ENCODE data around the gene RPN2. TPM values are rescaled to one million over a fixed set of nuclear protein-coding genes. Genes with fewer than 3 reads are reported as not detected.

RPN2 gene
- total and polyA plus RNA-seq, 2 donors (not counting 3 experiments of a cell fraction or from before 2014, with no cell fraction given): 283 to 530 TPM

GRCh38 chr20:37257530-37257929 is 78.4 kb downstream of the RPN2 start:
- ChIA-PET POLR2A (no interaction called here), CTCF (no interaction called here)
- DNase-seq (ENCODE audit: low read depth, low spot score): no peak
- no peaks in the 10 kb centered on the region for H4K20me1 ChIP-seq (replicated peaks; ENCODE audit: control insufficient read depth, extremely low read depth, insufficient read depth, low read length)
- intact Hi-C loops (cut with micrococcal nuclease): no loop called here
- H2AFZ ChIP-seq (ENCODE audit: low read depth, low read length): no peak overlapping the region
- no peaks in the 10 kb centered on the region for H3K36me3 ChIP-seq (ENCODE audit: control insufficient read depth in 2 of 2, extremely low read depth in 1 of 2, insufficient read depth in 2 of 2, low read length in 2 of 2)
- TF ChIP-seq FOS (IDR thresholded peaks at IDR 0.05; ENCODE audit: borderline replicate concordance, insufficient read depth, low read length): no peak
- no peak for TF ChIP-seq JUN (IDR thresholded peaks at IDR 0.05; ENCODE audit: borderline replicate concordance, insufficient read depth, insufficient read length, low read depth)
- no peak for TF ChIP-seq CTCF (IDR thresholded peaks at IDR 0.05; ENCODE audit: extremely low read depth in 1 of 2, insufficient read depth in 1 of 2, low read depth in 1 of 2, low read length in 2 of 2)
- no peak for TF ChIP-seq MAX (IDR thresholded peaks at IDR 0.05; ENCODE audit: insufficient read depth, insufficient read length)
- no peak for TF ChIP-seq GATA2 (IDR thresholded peaks at IDR 0.05; ENCODE audit: insufficient read depth, insufficient read length, low read depth, low read length)
- no peak for TF ChIP-seq MYC (IDR thresholded peaks at IDR 0.05; ENCODE audit: low read depth, low read length)
- TF ChIP-seq POLR2A (IDR thresholded peaks at IDR 0.05; ENCODE audit: low read depth, low read length): no peak
- no peak for TF ChIP-seq POLR2AphosphoS5 (IDR thresholded peaks at IDR 0.05; ENCODE audit: insufficient read depth, low read depth, low read length)
- TF ChIP-seq EZH2 (IDR thresholded peaks at IDR 0.05; ENCODE audit: borderline replicate concordance, low read depth, low read length, severe bottlenecking): no peak
- H3K9me1 ChIP-seq (replicated peaks; ENCODE audit: control insufficient read depth, extremely low read depth, insufficient read depth, low read length): no peaks in the 10 kb centered on the region
- FAIRE-seq: no peak
- no peak overlapping the region for H3K4me3 ChIP-seq (replicated peaks in 1 of 3; ENCODE audit: insufficient read depth in 1 of 3, low read depth in 1 of 3, low read length in 3 of 3)
- H3K79me2 ChIP-seq (ENCODE audit: control insufficient read depth, insufficient read depth, low read length): no peaks in the 10 kb centered on the region
- H3K27me3 ChIP-seq (ENCODE audit: control insufficient read depth in 2 of 2, insufficient read depth in 2 of 2, low read length in 2 of 2): peaks cover 7 to 20% of the 10 kb centered on the region in 2 experiments
- H3K4me1 ChIP-seq (ENCODE audit: control insufficient read depth, extremely low read depth, insufficient read depth, low read length): no peaks in the 10 kb centered on the region
- BruUV-seq (replicated peaks): no TSS peak
- H3K9me3 ChIP-seq (replicated peaks; ENCODE audit: control insufficient read depth, insufficient read depth, low read length): no peaks in the 10 kb centered on the region
- dilution Hi-C loops (cut with MboI; ENCODE audit: extremely low pct_ligation_motif_present, low sequenced_read_pairs): loop anchor here (25.0 kb wide), 1 partner anchor 255 kb away; the partner anchor contains the start of gene NNAT
- H3K4me2 ChIP-seq (ENCODE audit: insufficient read depth, low read length): no peak overlapping the region
- no peak overlapping the region for H3K27ac ChIP-seq (ENCODE audit: insufficient read depth, low read depth, low read length)
- no peak overlapping the region for H3K9ac ChIP-seq (replicated peaks; ENCODE audit: extremely low read depth, insufficient read depth, low read length)
